AG08396 (cell line): ENCODE measurements around the gene TLR7.

Experiments used
- DNase-seq: peaks from one replicate; pipeline ENCODE4 v3.0.0; 2012; ENCODE audit warnings: low spot score, mixed read lengths

Gene TLR7

GRCh38 chrX:12930150-12930549, 63.3 kb downstream of the TLR7 start:
- DNase-seq, result no peak

DNA sequence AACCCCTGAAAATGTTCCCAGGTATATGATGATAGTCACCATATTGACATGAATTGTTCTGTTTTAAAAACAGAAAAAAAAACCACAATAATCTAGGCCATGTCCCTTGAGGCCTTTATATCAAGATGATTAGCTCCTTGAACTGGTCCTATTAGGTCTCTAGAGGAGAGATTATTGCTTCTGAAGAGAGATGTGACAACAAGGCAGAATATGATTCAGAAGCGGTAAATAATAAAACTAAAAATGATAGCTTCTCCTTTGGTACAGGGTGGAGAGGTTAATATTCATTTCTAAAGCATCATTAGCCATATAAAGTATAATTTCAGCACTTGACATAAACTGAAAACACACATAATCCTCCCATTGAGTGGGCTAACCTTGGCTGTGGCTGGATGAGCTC, 65.4 kb downstream of the TLR7 start:
- no peak for DNase-seq

GRCh38 chrX:12934850-12935249, 68.0 kb downstream of the TLR7 start:
- no peak for DNase-seq

- DNase-seq, result no peak
These were observed 70.1 kb downstream of the TLR7 start for GRCh38 chrX:12936947-12937346.
